Gastrocnemius medialis (tissue), 4 donors: ENCODE measurements around the gene CMIP.

Source experiments
- POLR2A ChIP-seq, 2 donors: fragments of 450-650 bp; IDR thresholded peaks; one replicate each; pipeline ENCODE4 v1.6.1; 2017; ENCODE audit warnings: antibody characterized with exemption in 2 of 2, mild to moderate bottlenecking in 2 of 2, moderate library complexity in 2 of 2
- TF ChIP-seq, protein P1 (sequence below), 5 experiments: fragments of 450-650 bp in 3 of 5; fragments of 200-600 bp in 2 of 5; sonication (generic) in 2 of 5; IDR thresholded peaks in 4 of 5; conservative IDR thresholded peaks in 1 of 5; 1 replicate in 4 of 5; 2 replicates in 1 of 5; pipeline ENCODE4 v1.5.1; 2016 to 2019; ENCODE audit warnings: antibody characterized with exemption in 5 of 5, mild to moderate bottlenecking in 3 of 5, moderate library complexity in 3 of 5

DNA sequence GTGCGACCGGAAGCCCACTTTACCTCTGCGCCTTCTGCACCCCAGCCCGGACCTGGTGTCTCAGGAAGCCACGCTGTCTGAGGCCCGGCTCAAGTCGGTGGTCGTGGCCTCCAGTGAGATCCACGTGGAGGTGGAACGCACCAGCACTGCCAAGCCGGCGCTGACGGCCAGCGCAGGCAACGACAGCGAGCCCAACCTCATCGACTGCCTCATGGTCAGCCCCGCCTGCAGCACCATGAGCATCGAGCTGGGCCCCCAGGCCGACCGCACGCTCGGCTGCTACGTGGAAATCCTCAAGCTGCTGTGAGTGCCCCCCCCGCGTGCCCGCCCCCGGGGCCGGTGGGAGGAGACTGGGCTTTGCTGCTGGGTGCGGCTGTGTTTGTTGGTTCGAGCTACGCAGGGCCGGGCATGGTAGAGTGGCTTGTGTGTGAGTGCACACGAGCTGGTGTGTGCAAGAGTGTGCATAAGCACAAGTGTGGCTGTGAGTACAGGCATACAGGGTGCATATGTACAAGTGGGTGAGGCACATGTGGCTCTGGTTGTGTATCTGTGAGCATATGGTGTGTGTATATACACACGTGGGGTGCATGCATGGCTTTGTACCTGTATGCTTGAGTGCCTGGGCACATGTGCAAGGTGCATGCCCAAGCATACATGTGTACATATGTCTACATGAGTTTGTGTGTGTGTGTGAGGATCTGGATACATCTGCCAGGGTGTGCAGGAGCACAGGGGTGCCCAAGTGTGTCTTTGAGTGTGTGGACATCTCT lies 233.9 kb downstream of the CMIP start:
- TF ChIP-seq, protein P1, sequence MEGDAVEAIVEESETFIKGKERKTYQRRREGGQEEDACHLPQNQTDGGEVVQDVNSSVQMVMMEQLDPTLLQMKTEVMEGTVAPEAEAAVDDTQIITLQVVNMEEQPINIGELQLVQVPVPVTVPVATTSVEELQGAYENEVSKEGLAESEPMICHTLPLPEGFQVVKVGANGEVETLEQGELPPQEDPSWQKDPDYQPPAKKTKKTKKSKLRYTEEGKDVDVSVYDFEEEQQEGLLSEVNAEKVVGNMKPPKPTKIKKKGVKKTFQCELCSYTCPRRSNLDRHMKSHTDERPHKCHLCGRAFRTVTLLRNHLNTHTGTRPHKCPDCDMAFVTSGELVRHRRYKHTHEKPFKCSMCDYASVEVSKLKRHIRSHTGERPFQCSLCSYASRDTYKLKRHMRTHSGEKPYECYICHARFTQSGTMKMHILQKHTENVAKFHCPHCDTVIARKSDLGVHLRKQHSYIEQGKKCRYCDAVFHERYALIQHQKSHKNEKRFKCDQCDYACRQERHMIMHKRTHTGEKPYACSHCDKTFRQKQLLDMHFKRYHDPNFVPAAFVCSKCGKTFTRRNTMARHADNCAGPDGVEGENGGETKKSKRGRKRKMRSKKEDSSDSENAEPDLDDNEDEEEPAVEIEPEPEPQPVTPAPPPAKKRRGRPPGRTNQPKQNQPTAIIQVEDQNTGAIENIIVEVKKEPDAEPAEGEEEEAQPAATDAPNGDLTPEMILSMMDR (IDR thresholded peaks at IDR 0.05 in 4 of 5, conservative IDR thresholded peaks at IDR 0.05 in 1 of 5) = no peak
- no peak for TF ChIP-seq POLR2A (IDR thresholded peaks at IDR 0.05)
